HG02571 (cell line): Measurements from ENCODE around the gene SLC4A1.

Source experiments
- ATAC-seq: cut with Tn5 transposase; IDR thresholded peaks from one replicate; pipeline ENCODE4 v1.9.1; 2021; ENCODE audit warnings: mild to moderate bottlenecking, moderate library complexity; ENCODE audit not compliant: unreplicated experiment

SLC4A1 gene

DNA sequence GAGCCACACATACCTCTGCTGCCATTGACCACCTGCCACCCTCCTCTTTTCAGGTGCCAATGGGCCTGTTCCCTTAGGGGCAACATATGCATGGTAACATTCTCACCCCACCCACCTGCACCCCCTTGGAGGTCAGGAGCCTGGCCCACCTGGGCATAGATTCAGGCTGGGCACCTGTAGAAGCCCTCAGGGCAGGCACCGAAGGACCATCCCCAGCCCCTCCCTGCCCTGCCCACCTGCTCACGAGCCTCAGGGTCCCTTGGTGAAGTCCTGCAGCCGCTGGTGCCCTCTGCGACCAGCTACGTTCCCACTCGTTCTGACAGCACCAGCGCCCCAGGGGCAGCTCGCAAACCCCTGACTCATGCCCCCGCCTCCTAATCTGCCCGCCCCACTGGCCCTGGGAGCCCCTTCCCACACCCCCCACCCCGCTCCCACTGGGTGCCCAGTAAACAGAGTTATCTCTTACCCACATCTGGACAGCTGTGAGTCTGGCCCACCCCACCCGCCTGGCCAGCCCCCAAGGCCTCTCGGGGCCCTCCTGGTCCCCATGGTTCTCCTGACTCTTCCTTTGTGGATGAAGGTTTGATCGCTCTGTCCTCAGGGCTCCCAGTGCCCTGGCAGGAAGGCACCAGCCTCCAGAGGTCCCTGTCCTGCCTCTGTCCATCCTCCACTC, at the start of gene SLC4A1:
Gene SLC4A1 (minus strand): TSS at position 318 of the 673 bp plus-strand sequence. CDS start 5,269 bp downstream, outside the sequence.
- ATAC-seq: no peak

DNA sequence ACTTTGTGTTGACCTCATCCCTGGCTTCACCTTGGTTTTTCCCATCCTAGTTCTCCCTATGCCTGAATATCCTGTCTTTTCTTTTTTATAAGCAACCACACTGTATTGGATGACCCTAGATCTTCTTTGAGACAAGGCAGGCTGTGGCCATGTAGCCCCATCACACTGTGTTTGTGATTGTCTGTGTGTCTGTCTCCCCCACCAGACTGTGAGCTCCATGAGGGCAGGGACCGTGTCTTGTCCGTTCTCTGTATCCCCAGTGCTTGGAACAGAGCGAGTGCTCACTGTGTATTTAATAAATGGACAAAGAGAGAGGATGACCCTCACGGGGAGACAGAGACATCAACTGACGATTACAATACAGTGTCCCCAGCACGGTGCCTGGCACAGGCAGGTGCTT, 49.6 kb upstream of the SLC4A1 start:
- no peak for ATAC-seq

- no peak for ATAC-seq
Observed at GRCh38 chr17:44315760-44316731, 48.1 kb upstream of the SLC4A1 start.

DNA sequence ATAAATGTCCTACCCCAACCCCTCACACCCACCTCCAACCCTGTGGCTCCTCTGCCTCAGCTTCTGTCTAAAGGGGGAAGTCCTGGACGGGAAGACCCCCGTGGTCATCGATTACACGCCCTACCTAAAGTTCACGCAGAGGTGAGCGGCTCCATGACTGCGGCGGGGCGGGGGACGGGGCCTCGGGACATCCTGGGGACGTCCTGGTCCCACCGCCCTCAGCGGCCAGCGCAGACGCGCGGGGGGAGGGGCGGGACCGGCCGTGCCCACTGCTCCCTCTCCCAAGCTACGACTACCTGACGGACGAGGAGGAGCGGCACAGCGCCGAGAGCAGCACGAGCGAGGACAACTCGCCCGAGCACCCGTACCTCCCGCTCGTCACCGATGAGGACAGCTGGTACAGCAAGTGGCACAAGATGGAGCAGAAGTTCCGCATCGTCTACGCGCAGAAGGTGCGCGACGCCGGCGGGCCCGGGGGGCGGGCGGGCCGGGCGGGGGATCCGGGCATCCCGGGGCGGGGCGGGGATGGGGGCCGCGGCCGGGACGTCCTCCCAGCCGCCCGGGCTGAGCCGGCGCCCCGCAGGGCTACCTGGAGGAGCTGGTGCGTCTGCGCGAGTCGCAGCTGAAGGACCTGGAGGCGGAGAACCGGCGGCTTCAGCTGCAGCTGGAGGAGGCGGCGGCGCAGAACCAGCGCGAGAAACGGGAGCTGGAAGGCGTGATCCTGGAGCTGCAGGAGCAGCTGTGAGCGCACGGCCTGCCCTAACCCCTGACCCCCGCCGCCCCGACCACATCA, 47.1 kb upstream of the SLC4A1 start:
- no peak for ATAC-seq

DNA sequence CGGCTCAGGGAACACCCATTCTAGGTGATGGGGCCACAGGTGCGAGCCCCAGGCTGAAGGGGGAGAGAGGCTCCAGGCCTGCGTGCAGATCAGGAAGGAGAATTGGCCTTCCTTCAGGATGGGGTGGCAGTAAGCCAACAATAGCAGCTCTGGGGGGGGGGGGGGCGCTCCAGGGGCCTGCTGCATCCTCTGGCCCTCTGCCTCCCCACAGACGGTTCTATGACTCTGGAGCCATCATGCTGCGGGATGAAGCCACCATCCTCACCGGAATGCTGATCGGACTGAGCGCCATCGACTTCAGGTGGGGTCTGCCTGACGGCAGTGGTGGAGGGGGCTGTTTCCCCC, 46.6 kb upstream of the SLC4A1 start:
- ATAC-seq: no peak

DNA sequence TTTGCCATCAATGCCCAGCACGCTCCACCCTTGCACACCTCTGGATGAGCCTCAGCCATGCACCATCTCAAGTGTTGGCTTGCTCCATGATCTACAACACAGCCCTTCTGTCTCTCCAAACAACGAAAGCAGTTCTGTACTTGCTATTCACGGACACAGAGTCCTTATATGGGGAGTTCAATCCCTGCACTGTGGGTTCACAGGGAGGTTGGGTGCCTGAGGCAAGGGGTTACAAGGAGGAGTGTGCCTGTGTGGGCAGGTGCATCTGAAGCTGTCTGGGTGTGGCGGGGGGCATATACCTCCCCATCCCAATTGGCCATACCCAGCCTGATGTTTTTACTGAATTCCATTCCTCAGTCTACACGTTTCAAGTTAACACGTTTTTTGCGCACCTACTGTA, 46.1 kb upstream of the SLC4A1 start:
- no peak for ATAC-seq

GRCh38 chr17:44312396-44313104, 44.6 kb upstream of the SLC4A1 start:
- ATAC-seq: no peak

DNA sequence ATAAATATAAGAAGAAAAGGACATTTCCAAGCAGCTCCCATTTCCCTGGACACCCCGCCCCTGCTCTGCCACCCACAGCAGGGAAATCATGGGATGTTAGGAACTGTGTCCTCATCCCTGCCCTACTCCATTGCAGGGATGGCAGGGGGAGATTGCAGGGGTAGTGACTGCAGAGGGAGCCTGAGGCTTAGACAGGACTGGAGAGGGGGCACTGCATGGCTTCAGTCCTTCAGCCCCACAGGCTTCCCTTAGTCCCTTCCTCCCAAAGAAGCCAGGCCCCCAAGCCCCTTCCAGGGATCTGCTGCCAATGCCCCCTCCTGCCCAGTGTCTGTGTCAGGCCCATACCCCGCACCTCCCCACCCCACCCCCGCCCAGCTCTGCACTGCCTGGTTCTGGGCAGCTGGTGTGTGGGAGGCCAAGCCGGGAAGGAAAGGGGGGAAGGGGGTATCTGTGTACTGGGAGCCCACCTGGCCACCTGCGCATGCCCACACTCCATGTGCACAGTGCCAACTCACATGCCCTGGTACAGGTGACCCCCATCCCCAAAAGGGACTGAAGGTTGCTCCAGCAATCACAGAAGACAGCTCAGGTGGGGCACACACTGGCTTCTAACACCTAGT, 43.7 kb upstream of the SLC4A1 start:
- no peak for ATAC-seq

- no peak for ATAC-seq
Observed at GRCh38 chr17:44310609-44311376, 42.9 kb upstream of the SLC4A1 start.

- ATAC-seq: no peak
Observed at GRCh38 chr17:44310188-44310587, 42.3 kb upstream of the SLC4A1 start.

GRCh38 chr17:44309472-44309871, 41.5 kb upstream of the SLC4A1 start:
- no peak for ATAC-seq

DNA sequence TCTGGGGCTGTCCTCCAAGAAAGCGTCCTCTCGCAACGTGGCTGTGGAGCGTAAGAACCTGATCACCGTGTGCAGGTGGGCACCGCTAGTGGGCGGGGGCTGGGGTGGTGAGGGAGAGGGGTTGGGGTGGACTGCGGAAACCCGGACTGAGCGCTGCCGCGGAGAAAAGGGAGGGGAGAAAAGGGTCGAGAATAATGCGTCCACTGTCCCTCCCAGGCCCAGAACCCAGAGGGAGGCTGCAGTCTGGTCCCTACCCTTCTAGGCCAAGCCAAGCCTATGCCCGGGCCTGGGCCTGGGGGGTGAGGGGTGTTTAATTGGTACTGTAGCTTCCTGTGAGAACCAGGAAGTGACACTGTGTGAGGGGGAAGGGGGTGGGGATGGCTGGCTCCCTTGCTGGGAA, 40.9 kb upstream of the SLC4A1 start:
- ATAC-seq: no peak

DNA sequence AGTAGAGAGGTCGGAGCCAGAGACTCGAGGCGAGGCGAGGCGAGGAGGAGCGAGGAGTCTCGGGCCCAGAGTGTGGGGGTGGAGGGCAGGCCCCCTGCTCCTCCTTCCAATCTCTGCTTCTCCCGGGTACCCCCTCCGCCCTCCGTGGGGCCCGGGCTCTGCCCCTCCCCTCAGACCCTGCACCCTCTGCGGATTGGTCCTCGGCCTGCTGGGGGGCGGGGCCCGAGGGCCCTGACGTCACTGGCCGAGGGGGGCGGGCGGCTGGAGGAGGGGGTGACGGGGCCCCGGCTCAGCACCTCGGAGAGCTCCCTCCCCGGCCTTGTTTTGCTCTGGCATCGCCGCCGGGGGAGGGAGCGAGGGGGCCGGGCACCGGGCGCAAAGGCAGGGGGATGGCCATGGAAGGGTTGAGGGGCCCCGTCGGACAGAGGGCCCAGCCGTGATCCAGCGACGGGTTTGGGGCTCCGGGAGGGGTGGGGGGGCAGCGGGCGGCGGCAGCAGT, 40.4 kb upstream of the SLC4A1 start, which contains the start of gene RUNDC3A:
Gene RUNDC3A (plus strand): TSS at position 282 of the 499 bp plus-strand sequence. CDS start 232 bp downstream, outside the sequence.
- no peak for ATAC-seq

GRCh38 chr17:44307387-44308186, 39.7 kb upstream of the SLC4A1 start:
- no peak for ATAC-seq

GRCh38 chr17:44304651-44305050, 36.7 kb upstream of the SLC4A1 start:
- ATAC-seq: no peak

DNA sequence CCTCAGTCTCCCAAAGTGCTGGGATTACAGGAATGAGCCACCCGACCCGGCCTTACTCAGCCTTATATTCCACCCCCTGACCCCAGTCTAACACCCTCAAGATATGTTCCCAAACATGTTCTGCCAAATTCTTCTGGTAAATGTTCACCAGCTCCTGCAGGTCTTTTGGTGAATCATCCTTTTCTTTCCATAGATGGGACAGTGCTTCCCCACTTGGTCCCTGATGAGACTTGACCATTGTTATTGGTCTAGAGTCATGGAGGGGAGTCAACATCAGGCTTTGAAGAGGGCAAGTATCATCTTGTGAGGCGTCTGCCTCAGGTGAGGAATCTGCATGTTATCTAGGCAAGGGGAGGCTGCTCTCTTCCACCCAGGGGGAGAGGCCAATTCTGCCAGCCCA, 30.0 kb upstream of the SLC4A1 start:
- no peak for ATAC-seq

DNA sequence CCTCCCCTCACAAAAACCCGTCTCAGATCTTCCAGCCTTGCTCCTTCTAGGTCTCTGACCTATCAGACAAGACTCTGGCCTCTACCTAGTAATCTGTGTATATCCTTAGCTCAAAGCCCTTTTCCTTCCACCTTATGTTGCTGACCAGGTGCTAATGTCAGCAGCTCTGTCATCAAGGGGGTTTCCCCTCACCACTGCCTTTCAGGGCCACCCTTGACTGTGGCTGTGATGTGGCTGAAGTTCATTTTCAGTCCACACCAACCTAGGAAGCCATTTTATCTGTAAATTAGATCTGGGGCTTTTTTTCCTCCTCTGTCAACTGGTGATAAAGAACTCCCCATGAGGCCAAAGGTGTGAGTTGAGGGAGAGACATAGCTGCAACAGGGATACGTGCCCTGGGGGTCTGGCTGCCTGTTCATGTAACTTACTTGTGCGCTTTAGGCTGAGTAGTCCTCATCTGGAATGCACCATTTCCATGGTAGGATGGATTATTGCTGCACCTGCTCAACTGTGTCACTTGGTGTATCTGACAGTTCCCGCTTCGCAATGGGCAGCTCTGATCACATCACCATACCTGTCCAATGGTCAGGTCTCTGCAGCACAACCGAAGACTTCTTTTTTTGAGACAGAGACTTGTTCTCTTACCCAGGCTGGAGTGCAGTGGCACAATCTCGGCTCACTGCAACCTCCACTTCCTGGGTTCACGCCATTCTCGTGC, 25.7 kb upstream of the SLC4A1 start:
- ATAC-seq: no peak

- no peak for ATAC-seq
Observed at GRCh38 chr17:44287651-44288050, 19.7 kb upstream of the SLC4A1 start.
